Stimulated activated CD8-positive, alpha-beta memory T cell treated with anti-CD3 and anti-CD28 coated beads, Interleukin-4, amount 100 ng/mL, for 4 hours (primary cell): ENCODE data around the gene MKLN1.
"Not testable (repeated sequence)": the region's sequence is repeated elsewhere in the genome, so short reads cannot be mapped to it uniquely, and the experiment has no call there.

Experiments used
- DNase-seq, 2 donors: peaks; one replicate each; pipeline ENCODE4 v3.0.0-alpha.2; 2020; ENCODE audit warnings: low read depth in 2 of 2, low spot score in 1 of 2

The MKLN1 gene

DNA sequence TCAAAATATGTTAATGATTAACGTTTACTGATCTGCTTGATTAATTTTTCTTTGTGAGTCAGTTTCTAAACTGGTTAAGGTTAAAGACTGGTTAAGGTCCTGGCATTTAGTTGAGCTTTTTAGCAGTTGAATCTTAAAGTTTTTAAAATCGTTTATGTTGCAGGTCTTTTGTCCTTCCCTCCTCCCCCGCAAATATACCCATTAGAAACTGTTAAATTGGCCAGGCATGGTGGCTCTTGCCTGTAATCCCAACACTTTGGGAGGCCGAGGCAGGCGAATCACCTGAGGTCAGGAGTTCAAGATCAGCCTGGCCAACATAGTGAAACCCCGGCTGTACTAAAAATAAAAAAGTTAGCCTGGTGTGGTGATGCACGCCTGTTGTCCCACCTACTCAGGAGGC, 127.9 kb downstream of the MKLN1 start:
- no peak for DNase-seq

DNA sequence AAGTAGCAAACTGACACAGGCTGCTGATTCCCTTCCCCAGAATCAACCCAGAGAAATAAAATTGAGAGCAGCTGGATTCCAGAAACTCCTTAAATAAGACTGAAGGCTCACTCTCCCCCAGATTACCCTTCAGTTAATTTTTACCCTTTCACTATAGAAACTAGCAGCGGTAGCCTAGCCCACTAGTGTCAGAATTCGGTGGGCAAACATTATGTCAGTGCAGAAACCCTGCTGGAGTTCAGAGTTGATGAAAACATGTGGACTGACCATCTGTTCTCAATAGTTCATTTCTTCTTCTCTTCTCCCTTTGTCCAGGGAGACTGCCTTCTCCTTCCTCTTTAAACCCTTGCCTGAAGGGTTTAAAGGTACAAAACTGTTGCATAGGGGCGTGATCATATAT, 128.7 kb downstream of the MKLN1 start:
- DNase-seq = no peak

DNA sequence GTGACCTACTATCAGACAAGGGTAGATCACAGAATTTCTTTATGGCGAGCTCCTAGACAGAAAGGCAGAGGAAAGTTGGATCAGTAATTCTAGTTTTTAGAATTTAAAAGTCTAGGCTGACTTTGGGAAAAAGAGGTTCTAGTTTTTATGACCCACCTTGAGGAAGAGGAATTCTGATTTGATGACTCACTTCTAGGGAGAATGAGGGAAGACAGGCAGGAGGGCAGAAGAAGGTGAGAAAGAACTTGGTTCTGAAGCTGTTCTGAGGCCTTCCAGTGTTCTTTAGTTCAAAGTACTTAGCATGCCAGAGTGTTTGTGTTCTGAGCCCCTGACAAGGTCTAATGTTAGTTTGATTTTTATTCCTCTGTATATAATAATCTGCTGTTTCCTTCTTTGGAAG, 131.6 kb downstream of the MKLN1 start:
- no peak for DNase-seq

DNA sequence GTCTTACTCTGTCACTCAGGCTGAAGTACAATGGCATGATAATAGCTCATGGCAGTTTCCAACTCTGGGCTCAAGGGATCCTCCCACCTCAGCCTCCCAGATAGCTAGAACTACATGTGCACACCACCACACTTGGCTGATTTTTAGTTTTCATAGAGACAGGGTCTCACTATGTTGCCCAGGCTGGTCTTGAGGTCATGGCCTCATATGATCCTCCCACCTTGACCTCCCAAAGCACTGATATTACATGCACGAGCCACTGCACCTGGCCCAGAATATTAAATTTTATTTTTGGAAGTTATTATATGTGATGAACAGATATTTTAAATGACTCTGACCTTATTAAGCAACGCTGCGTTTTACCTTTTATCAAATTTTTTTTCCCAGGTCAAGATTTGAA, 134.4 kb downstream of the MKLN1 start:
- DNase-seq = no peak

DNA sequence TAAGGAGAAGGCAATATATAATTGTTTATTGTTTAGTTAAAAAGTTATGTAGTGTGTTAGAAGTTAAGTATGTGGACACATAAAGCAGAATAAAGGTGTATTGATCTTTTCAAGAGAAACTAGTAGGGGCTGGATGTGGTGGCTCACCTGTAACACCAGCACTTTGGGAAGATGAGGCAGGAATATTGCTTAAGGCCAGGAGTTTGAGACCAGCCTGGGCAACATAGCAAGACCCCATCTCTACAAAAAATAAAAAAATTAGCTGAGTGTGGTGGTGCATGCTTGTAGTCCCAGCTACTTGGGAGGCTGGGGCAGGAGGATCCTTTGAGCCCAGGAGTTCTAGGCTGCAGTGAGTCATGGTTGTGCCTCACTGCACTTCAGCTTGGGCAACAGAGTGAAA, 135.0 kb downstream of the MKLN1 start:
- not testable (repeated sequence) for DNase-seq

DNA sequence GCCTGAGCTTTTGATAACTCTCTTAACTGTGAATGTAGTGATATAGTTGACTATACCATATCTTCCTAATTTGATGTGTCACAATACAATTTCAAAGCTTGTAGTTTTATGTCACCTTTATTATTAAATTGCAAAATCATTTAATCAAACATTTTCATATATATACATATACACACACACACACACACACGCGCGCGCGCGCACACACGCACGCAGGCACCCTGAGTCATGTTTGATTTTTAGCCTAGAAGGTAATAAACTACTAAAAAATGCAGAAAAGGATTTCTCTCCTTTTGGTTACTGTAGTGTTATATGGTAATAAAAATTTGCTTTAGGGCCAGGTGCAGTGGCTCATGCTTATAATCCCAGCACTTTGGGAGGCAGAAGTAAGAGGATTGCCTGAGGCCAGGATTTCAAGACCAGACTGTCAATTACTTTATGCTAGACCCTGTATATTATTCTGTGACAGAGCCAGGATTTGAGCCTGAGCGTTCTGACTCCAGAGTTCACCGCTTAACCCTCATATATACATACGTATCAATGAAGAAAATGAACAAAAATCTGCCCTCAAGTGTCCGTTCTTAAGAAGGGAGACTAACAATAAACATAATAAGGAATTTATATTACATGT, 139.2 kb downstream of the MKLN1 start:
- no peak for DNase-seq

DNA sequence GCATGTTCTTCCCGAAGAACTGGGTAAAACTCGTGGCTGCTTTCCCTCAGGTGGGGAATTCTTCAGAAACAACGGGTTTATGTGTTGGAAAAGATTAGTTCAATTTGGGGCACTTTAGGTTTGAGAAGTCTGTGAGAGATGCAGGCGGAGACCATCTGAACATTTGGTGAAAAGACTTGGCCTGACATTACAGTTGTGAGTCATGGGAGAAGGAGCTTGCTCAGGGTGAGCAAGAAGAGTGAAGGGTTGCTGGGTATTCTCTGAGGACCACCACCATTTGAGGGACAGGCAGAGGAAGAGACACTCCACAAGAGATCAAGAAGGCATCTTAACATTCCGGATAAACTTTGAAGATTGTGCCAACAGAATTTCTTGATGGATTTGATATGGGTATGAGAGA, 140.1 kb downstream of the MKLN1 start:
- DNase-seq = no peak

DNA sequence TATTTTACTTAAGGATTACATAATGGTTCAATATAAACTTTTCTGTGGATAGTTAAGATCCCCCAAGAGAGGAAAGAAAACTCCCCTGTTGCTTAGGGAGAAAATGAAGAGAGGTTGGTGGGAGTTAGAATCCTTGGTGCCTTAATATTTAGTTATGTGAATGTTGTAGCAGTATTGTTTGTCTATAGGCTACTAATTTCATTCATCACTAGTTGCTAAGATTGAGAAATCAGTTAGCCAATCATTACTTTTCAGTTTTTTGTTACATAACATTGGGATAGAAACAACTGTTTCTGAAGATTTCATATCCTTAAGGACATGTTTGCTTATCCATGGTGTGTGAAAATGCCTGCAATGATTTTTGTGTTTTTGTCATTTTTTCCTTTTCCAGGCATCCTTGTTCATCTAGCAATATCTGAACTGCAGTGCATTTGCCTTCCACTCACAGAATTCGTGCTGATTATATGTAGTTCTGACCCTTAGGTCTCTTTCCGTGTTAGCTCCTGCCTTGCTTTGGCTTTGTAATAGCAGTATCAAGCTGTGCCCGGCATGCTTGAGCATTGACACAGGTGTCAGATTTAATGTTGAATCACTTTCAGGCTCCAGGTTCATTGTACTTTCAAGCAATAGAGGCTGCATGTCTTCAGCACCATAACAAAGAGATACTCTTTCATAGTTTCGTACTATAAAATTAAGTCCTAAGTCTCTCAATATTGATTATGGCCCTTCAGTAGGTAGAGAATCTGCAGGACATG, 143.8 kb downstream of the MKLN1 start:
- no peak for DNase-seq

DNA sequence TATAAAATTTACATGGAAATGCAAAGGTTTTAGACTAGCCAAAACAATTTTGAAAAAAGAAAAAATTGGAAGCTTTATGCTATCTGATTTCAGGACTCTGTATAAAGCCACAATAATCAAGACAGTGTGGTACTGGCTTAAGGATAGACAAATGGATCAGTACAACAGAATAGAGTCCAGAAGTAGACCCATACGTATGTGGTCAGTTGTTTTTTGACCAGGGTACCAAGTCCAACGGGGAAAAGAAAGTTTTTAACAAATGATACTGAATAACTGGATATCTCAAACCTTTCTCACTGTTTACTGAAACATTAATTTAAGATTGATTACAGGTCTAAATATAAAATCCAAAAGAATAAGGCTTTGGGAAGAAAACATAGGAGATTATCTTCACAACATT, 149.1 kb downstream of the MKLN1 start:
- no peak for DNase-seq

DNA sequence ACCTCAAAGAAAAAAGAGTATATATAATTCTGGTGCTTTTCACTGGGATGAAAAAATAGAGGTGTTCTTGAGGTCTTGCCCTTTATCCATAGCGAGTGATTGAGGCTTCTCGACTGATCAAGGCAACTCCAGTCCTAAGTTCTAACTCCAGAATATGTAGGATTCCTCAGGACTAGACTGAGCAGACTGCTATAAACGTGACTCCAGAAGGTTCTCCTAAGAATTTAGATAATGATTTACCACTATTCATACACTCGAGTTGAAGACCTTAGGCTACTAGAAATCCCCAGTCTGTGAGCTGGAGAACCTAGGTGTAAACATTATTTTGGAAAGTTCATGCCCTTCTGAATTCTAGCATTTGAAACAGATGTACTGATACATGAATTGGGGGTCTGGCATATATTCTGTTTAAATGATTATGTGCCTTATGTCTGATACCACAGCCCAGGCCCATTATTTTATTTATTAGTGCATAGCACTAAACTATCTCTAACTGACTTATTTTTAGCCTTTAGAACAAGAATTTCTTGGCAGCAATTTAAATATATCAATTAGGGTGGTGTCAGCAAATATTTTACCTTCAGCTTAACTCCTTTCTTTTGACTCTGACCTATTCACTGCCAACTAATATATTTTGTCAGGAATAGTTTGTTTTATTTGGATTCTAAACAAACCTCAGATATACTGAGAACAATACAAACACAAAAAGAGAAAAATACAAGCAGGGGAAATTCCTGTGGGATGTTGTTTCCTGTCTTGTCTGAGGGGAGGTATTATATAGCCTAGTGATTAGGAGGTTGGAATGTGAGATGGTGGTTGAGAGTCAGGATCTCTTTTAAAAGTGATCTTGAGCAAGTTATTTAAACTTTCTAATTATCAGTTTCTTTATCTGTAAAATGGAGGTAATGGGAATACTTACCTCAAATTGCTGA, 153.0 kb downstream of the MKLN1 start:
- no peak for DNase-seq

DNA sequence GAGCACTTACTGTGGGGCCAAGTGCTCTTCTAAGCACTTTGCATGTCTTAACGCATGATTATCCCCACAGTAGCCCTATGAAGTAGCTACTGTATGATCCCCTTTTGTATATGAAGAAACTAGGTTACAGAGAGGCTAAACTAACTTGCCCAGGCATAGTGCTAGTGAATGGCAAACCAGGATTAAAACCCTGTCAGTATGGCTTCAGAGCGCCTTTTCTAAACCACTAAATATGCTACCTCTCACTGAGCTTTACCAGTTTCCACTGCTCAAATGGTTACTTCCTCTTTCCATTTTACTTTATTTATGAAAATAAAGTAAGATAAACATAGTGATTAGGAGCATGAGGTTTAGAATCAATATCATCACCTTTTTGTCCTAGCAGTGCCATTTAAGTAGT, 155.1 kb downstream of the MKLN1 start:
- DNase-seq = no peak

DNA sequence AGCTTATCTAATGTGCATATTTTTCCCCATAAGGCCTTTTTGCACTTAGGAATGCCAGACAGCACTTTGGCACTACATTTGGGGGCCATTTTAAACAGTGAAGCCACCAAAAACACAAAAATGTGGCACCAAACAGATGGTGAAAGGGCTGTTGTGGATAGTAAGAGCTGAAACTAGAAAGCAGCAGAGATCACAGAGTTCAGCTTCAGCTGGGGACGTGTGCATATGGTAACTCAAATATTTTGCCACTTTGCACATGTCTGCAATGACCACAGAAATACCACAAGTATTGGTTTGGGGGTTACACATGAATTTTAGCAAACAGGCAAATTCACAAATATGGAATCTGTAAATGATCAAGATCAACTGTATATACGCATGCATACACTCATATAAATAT, 155.9 kb downstream of the MKLN1 start:
- no peak for DNase-seq

DNA sequence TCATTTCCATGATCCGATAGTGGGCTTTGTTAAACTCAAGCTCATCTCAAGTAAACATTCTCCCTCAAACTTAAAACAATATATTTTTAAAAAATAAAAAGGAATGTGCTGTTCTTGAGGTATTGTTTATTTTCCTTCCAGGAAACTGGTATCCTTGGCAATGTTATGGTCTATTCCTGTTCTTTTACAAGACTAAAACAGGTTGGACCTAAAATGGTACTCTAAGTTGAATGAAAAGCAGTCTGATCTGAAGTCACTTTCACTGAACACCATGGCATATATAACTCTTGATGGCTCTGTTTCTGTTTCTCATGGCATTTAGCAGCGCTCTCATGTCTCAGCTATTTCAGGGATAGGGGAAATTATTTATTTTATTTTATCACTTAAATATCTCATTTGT, 158.7 kb downstream of the MKLN1 start:
- DNase-seq = no peak

DNA sequence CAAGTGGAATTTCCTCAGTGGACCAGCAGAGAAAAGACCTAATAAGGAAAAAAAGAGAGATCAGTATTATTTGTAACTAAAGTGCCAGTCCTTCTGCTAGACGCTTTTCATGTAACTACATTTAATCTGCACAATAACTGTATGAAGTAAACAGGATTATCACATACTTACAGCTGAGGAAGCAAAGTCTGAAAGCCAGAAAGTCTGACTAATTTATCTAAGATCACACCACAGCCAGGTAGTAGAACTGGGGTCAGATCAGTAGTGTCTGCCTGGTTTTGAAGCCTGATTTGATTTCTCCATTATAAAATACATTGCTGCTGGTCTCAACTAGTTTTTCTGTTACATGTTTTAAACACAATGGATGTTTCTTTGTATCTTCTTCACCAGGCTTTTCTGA, 159.5 kb downstream of the MKLN1 start:
- no peak for DNase-seq

DNA sequence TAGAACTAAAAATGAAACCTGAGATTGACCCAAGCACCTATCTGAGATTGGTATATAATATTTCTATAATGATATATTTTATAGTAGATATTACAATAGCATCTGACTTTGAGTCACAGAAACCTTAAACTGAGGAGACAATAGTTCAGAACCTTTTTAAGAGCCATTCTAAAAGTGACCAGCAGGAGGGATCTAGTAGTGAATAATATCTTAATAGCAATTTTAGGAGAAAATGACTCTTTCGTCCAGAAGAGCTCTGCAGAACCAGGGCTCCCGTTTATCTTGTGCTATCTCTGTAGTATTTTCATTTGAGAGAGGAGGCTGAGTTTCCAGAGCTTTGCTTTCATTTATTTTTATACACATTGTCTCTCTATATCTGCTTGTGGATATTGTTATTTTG, 160.7 kb downstream of the MKLN1 start:
- no peak for DNase-seq

DNA sequence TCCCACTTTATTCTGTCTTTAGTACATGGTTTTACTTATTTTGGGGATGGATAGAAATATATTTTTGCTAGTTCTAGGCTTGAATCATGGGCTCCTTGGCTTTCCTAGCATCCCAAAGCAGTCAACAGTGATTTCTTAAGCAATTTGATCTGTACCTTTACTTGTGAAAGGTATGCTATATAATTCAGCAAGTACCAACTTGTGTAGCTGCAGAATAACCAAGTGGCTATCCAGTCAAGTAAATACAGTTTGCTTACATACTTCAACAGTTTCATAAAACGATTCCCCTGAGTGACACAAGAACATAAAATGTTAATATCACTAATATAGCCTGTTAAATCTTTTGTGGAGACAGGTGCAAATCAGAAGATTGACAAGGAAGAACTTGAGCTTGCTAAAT, 161.5 kb downstream of the MKLN1 start:
- DNase-seq = no peak

DNA sequence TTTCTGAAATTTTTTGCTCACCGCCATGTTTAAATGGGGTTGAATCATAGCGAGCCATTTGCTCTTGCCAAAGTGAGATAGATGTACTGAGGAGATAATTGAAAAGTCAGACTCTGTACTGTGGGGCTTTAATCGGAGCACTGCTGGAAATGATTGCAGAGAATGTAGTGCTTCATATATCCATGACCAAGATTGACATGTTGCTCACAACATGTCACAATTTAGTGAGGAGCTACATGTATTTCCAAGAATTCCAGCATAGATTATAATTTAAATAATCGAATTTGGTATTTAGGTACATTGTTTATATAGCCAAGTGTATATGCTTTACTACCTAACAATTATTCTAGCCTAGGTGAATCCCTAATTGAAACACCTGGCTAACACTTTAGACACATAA, 162.2 kb downstream of the MKLN1 start:
- DNase-seq = no peak

DNA sequence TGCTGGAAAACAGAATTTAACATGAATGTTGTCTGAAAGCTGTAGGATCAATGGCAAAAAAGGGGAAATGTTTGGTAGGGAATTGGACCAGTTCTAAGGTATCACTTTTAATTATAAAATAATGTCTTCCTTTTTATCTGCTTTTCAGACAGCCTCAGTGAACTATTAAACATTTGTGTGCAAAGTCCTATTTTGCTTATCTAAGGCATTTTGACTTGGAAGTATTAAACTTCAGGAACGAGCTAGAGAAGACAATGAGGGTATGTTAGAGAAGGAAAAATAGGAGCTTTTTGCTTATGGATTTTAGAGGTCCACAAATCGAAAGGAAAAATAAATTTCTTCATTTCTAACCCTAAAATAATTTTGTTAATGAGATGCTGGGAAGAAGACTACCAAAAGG, 165.4 kb downstream of the MKLN1 start:
- no peak for DNase-seq

DNA sequence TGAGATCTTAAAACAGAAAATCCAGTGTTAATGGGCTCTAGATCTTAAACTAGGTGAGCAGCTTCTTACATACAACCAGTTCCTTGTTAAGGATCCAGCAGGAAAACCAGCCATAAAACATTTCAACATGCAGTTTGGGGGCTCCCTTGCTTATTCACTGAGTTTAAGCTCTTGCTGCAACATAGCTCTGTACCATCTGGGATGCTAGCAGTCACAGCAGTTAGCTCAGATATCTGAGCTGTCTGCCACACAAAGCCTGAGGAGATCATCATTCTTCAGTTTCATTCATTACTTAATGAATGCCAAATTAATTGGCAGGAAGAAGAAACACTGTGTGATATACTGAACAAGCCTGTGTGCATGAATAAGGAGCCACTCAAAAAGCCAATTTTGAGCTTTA, 165.9 kb downstream of the MKLN1 start:
- DNase-seq = no peak

DNA sequence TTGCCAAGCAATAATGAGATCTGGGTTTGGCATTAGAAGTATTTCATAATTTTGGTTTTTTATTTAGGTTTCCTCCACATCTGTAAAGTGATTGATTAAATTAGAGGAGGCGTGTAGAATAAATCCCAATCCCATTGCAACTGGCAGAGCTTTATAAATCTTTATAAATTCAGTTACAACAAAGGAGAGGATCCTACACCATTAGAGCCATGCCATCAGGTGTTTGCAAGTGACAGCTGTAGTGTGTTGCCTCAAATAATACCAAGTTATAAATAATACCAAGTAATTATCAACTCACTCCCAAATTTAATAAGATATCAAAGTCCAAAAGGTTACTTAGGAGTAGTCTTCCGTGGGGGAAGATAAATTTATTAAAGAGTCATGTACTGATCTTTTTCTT, 166.5 kb downstream of the MKLN1 start:
- DNase-seq = no peak

DNA sequence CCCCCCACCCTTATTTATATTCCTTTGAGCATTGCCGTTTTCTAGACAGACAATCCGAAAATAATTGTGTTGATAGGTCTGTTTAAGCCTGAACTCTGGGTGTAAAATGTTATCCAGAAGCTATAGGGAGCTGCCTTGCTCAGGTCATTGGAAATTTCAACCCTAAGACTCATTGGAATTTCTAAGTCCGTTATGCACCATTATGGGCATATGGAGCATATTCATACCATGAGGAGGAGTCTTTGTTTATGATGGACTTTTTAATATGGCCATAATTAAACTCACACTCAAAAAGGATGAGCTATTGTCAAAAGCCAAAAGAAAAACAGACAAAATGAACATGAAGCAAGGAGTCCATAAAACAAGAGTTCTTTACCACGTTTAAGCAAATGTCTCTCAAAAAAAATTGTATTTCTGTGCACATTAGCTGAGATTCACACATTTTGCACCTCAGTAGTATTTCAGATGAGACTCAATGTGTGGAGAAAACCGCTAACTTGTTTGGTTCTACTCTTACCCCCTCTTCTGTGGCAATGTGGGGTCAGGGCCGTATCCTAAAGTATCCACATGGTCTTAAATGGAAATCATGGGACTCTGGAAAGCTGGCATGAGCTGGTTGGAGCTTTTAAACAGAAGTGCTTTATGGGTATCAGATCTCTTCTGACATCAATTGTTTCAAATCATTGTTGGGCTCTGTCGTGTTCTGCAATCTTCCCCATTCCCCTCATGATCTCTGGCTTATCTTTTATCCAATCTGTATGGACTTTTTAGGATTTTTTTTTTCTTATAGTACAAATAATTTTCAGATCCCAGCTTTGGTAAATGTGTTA, 168.2 kb downstream of the MKLN1 start:
- DNase-seq = no peak
